ENCODE results near the gene GRIN3B.

The GRIN3B gene

GRCh38 chr19:1006711-1007398, 6.6 kb downstream of the GRIN3B start:
- no peak for DNase-seq (ENCODE audit: low read depth in 1 of 2, low spot score in 1 of 2)

GRCh38 chr19:1007399-1008251, 7.4 kb downstream of the GRIN3B start:
- DNase-seq (ENCODE audit: low read depth in 1 of 2, low spot score in 1 of 2) = no peak

- no peak for DNase-seq (ENCODE audit: low read depth in 1 of 2, low spot score in 1 of 2)
These were observed 8.2 kb downstream of the GRIN3B start for GRCh38 chr19:1008268-1009040.

- DNase-seq (ENCODE audit: low read depth in 1 of 2, low spot score in 1 of 2) = no peak
These were observed 9.1 kb downstream of the GRIN3B start for GRCh38 chr19:1009041-1009980.

- no peak for DNase-seq (ENCODE audit: low read depth in 1 of 2, low spot score in 1 of 2)
These were observed 9.8 kb downstream of the GRIN3B start for GRCh38 chr19:1009981-1010538.

- no peak for DNase-seq (ENCODE audit: low read depth in 1 of 2, low spot score in 1 of 2)
These were observed 10.6 kb downstream of the GRIN3B start for GRCh38 chr19:1010586-1011510.

GRCh38 chr19:1011831-1012333, 11.7 kb downstream of the GRIN3B start:
- DNase-seq (ENCODE audit: low read depth in 1 of 2, low spot score in 1 of 2) = no peak

GRCh38 chr19:1012334-1012733, 12.1 kb downstream of the GRIN3B start:
- DNase-seq (ENCODE audit: low read depth in 1 of 2, low spot score in 1 of 2) = no peak

GRCh38 chr19:1013218-1013617, 13.0 kb downstream of the GRIN3B start:
- no peak for DNase-seq (ENCODE audit: low read depth in 1 of 2, low spot score in 1 of 2)

GRCh38 chr19:1014161-1015060, 14.2 kb downstream of the GRIN3B start:
- no peak for DNase-seq (ENCODE audit: low read depth in 1 of 2, low spot score in 1 of 2)

- no peak for DNase-seq (ENCODE audit: low read depth in 1 of 2, low spot score in 1 of 2)
These were observed 15.0 kb downstream of the GRIN3B start for GRCh38 chr19:1015061-1015781.

GRCh38 chr19:1015782-1016646, 15.8 kb downstream of the GRIN3B start:
- no peak for DNase-seq (ENCODE audit: low read depth in 1 of 2, low spot score in 1 of 2)

GRCh38 chr19:1016647-1017114, 16.5 kb downstream of the GRIN3B start:
- DNase-seq (ENCODE audit: low read depth in 1 of 2, low spot score in 1 of 2) = no peak

GRCh38 chr19:1017115-1017905, 17.1 kb downstream of the GRIN3B start:
- no peak for DNase-seq (ENCODE audit: low read depth in 1 of 2, low spot score in 1 of 2)

- no peak for DNase-seq (ENCODE audit: low read depth in 1 of 2, low spot score in 1 of 2)
These were observed 17.7 kb downstream of the GRIN3B start for GRCh38 chr19:1017906-1018305.
